Pancreas (tissue), 10 donors: ENCODE results near the gene RELL2. TPM values are rescaled to one million over a fixed set of nuclear protein-coding genes. Genes with fewer than 3 reads are reported as not detected.

ENCODE experiments used
- ATAC-seq, 4 donors: fragments of 200-7000 bp; cut with Tn5 transposase; one replicate each; pipeline versions ENCODE4 v1.8.0 to v1.9.1; 2020; ENCODE audit warnings: mild to moderate bottlenecking in 4 of 4, moderate library complexity in 4 of 4
- DNase-seq, 6 donors: peaks; one replicate each; pipeline ENCODE4 v3.0.0-alpha.2; 2020
- FAIRE-seq: peaks from 2 replicates; lab custom pipeline; 2012; peaks lifted over from hg19 to GRCh38; lab: Jason Lieb, UNC
- H3K27ac ChIP-seq, 4 donors: fragments of 200-600 bp; sonication (generic); 1 replicate in 3 of 4; 2 replicates in 1 of 4; pipeline versions ENCODE4 v1.5.0 to v1.8.0; 2020
- H3K27me3 ChIP-seq, 4 donors: fragments of 200-600 bp; one replicate each; pipeline ENCODE4 v1.8.0; 2021
- H3K36me3 ChIP-seq, 3 donors: fragments of 200-600 bp; sonication (generic) in 1 of 3; one replicate each; pipeline versions ENCODE4 v1.5.0 to v1.8.0; 2020 to 2021
- H3K4me1 ChIP-seq, 3 donors: fragments of 200-600 bp; one replicate each; pipeline ENCODE4 v1.8.0; 2021
- H3K4me3 ChIP-seq, 4 donors: fragments of 200-600 bp; sonication (generic) in 2 of 4; one replicate each; pipeline versions ENCODE4 v1.5.0 to v1.8.0; 2020 to 2021
- H3K9me3 ChIP-seq, 4 donors: fragments of 200-600 bp; one replicate each; pipeline ENCODE4 v1.8.0; 2021
- CTCF ChIP-seq, 4 donors: fragments of 200-600 bp; sonication (generic) in 3 of 4; IDR thresholded peaks; one replicate each; pipeline versions ENCODE4 v1.5.0 to v1.8.0; 2021; ENCODE audit warnings: antibody characterized with exemption in 4 of 4
- WGBS, 2 donors: extraction: QIAGEN DNeasy Blood & Tissue Kit; methylation state at CpG; one replicate each; pipeline ENCODE4 v1.1.7; 2013; 5-methylcytosine and 5-hydroxymethylcytosine counted together
- intact Hi-C, 3 donors: fragments of 100-400 bp; cut with DNase I; formaldehyde crosslinking; loops; one replicate each; pipeline versions ENCODE4 v1.11.1 to v1.14.2; 2022
- polyA plus RNA-seq, 2 donors: library from polyadenylated mRNA; stranded (reverse); fragments of 200-250 nt; gene quantifications; one replicate each; pipeline ENCODE4 v1.2.3, GENCODE V29; 2013
- total RNA-seq, 6 donors: library from RNA; stranded (reverse); fragmentation: NEBNext Ultra II Directional in 4 of 6; extraction: Animal tissue kit (Norgen Biotek cat#: 25700) in 4 of 6; gene quantifications; one replicate each; pipeline versions ENCODE4 v1.2.1 to v1.2.4, GENCODE V29; 2021 to 2023
- donor health status: healthy with polysubstance abuse.
- donor health status: DM: no; HTN: no; CAD: no; lungs with moderate emphysema.
- donor health status: DM: no; HTN: no; CAD: no.
- donor health status: control.
- donor health status: control.
- donor health status: Bipolar disorder and iron deficiency.
- donor health status: DM: yes; HTN: yes; CAD: no.
- donor health status: DM: no; HTN: no; CAD: no.
- donor health status: DM: no; HTN: no; CAD: no.
- donor health status: DM: yes; HTN: yes; CAD: no.

Gene RELL2
- total and polyA plus RNA-seq, 8 donors: 0.67 to 9.0 (median 1.2) TPM

DNA sequence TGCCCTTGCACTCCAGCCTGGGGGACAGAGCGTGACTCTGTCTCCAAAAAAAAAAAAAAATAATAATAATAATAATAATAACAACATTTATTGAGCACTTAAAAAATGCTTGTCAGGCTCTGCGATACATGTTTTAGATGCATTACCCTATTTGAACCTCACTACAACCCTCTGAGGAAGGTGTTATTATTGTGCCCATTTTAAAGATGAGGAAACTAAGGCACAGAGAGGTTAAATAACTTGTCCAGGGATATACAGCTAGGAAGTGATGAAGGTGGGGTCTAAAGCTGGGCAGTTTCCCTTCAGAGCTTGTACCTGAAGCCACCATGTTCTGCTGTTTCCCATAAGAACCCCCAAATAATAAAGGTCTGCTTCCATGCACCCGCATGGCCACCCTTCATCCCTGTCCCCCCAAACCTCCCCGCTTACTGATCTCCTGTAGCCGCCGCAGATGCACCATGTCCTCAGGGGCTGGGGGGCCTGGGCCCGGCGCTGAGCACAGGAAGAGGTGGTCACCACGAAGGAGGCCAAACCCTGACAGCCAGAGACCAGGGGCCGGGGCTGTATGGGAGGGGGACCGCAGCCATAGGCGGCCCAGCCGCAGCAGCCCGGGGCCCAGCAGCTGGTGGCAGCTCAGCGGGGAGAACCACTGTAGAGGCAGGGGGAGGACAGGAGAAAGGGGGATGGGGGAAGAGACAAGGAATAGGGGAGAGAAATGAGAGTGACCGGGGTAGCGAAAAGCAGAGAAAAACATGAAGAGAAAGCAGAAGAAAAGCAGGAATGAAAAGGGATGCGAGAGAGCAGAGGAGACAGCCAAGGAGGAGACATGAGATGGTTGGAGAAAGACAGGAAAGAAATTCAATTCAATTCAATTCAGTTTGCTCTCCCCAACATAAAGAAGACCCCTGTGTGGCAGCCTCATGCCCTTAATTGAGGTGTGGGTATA, 29.5 kb downstream of the RELL2 start:
- Histone ChIP-seq H3K4me1 (peaks cover 0 to 4% (median 0%) of the 10 kb centered on the region in 3 donors), H3K36me3 (no peaks in the 10 kb centered on the region), H3K27ac (no peak overlapping the region), H3K4me3 (no peak overlapping the region), H3K9me3 (no peaks in the 10 kb centered on the region), H3K27me3 (no peaks in the 10 kb centered on the region)
- WGBS, 2 donors: 91 to 94% methylated on average over 18 of the region's 18 CpGs
- DNase-seq (no peak), ATAC-seq (no peak), FAIRE-seq (no peak)
- no peak for TF ChIP-seq CTCF (IDR thresholded peaks at IDR 0.05)
- intact Hi-C loops: no loop called here

GRCh38 chr5:141668601-141669265, 31.9 kb downstream of the RELL2 start:
- no peak overlapping the region for H3K4me3 ChIP-seq
- H3K9me3 ChIP-seq: no peaks in the 10 kb centered on the region
- ATAC-seq: no peak
- peaks cover 0 to 4% (median 0%) of the 10 kb centered on the region in 3 donors for H3K4me1 ChIP-seq
- TF ChIP-seq CTCF (IDR thresholded peaks at IDR 0.05): no peak
- H3K27me3 ChIP-seq: no peaks in the 10 kb centered on the region
- no peak overlapping the region for H3K27ac ChIP-seq
- DNase-seq: no peak
- no peaks in the 10 kb centered on the region for H3K36me3 ChIP-seq
- 76 to 80% methylated on average over 8 of the region's 8 CpGs for WGBS, 2 donors
- intact Hi-C loops: no loop called here
- FAIRE-seq: no peak

GRCh38 chr5:141669520-141669919, 32.7 kb downstream of the RELL2 start:
- no peak for FAIRE-seq

DNA sequence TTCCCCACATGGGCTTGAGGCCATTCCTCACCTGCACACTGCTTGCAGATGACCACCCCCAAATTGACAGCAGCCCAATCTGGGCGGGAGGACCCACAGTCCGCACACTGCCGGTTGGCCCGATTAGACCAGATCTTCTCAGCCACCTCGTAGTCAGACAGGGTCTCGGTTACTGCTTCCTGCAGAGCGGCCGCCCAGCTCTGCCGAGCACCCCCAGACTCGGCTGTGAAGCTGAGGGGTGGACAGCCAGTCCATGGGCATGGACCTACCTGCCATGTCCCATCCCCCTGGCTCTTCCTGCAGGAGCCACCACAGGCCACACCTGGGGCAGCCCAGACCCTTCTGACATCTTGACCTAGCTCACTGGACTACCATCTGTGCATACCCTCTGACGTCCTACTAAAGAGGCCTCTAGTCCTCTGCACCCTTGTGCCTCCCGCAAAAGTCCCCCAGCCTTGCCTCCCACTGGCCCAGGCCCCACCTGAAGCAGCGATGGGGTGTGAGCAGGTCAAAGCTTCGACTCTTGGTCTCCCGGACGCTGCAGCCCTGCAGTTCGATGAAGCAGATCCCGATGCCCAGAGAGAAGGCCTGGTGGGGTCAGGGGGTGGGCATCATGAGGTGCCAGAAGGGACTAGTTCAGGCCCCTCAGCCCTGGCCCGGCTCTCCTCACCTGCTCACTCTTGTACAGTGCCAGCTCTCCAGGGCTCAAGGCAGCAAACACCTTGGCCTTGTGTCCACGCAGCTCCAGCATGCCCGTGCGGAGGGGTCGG, 35.5 kb downstream of the RELL2 start:
- H3K4me3 ChIP-seq: no peak overlapping the region
- H3K4me1 ChIP-seq: no peaks in the 10 kb centered on the region
- ATAC-seq (no peak), FAIRE-seq (no peak), DNase-seq (no peak)
- H3K27ac ChIP-seq: no peak overlapping the region
- H3K27me3 ChIP-seq: no peaks in the 10 kb centered on the region
- no peak for TF ChIP-seq CTCF (IDR thresholded peaks at IDR 0.05)
- WGBS, 2 donors: 78 to 85% methylated on average over 23 of the region's 23 CpGs
- no peaks in the 10 kb centered on the region for H3K9me3 ChIP-seq
- H3K36me3 ChIP-seq: no peaks in the 10 kb centered on the region
- intact Hi-C loops: no loop called here

More at GRCh38 chr5:141669520-141669919, 32.7 kb downstream of the RELL2 start:
- WGBS, 2 donors: 71 to 85% methylated on average over 4 of the region's 4 CpGs
- intact Hi-C loops: no loop called here
- peaks cover 0 to 4% (median 0%) of the 10 kb centered on the region in 3 donors for H3K4me1 ChIP-seq
- H3K4me3 ChIP-seq: no peak overlapping the region
- H3K9me3 ChIP-seq: no peaks in the 10 kb centered on the region
- H3K27ac ChIP-seq: no peak overlapping the region
- no peak for TF ChIP-seq CTCF (IDR thresholded peaks at IDR 0.05)
- H3K27me3 ChIP-seq: no peaks in the 10 kb centered on the region
- no peak for ATAC-seq
- no peak for DNase-seq
- H3K36me3 ChIP-seq: no peaks in the 10 kb centered on the region
